GM21528 (cell line): ENCODE data around the gene MEGF11.

Source experiments
- ATAC-seq: cut with Tn5 transposase; IDR thresholded peaks from one replicate; pipeline ENCODE4 v1.9.1; 2021; ENCODE audit warnings: mild to moderate bottlenecking, moderate library complexity; ENCODE audit not compliant: unreplicated experiment, low FRiP score

The MEGF11 gene

GRCh38 chr15:66184492-66184891 lies 69.1 kb downstream of the MEGF11 start:
- ATAC-seq: no peak

GRCh38 chr15:66180531-66181097 lies 72.9 kb downstream of the MEGF11 start:
- no peak for ATAC-seq

- no peak for ATAC-seq
Observed at GRCh38 chr15:66178531-66178910, 75.0 kb downstream of the MEGF11 start.

GRCh38 chr15:66172324-66172980 lies 81.1 kb downstream of the MEGF11 start:
- no peak for ATAC-seq

- no peak for ATAC-seq
Observed at GRCh38 chr15:66171841-66172240, 81.7 kb downstream of the MEGF11 start.

- no peak for ATAC-seq
Observed at GRCh38 chr15:66170716-66171115, 82.8 kb downstream of the MEGF11 start.

GRCh38 chr15:66170042-66170441 lies 83.5 kb downstream of the MEGF11 start:
- ATAC-seq: no peak

GRCh38 chr15:66169625-66170024 lies 83.9 kb downstream of the MEGF11 start:
- no peak for ATAC-seq

- no peak for ATAC-seq
Observed at GRCh38 chr15:66169023-66169422, 84.5 kb downstream of the MEGF11 start.

GRCh38 chr15:66167854-66168253 lies 85.7 kb downstream of the MEGF11 start:
- no peak for ATAC-seq

GRCh38 chr15:66165856-66166255 lies 87.7 kb downstream of the MEGF11 start:
- no peak for ATAC-seq

GRCh38 chr15:66164788-66165187 lies 88.8 kb downstream of the MEGF11 start:
- no peak for ATAC-seq

GRCh38 chr15:66163553-66163952 lies 90.0 kb downstream of the MEGF11 start:
- ATAC-seq: no peak

- no peak for ATAC-seq
Observed at GRCh38 chr15:66162286-66162685, 91.3 kb downstream of the MEGF11 start.

GRCh38 chr15:66161575-66162118 lies 91.9 kb downstream of the MEGF11 start:
- no peak for ATAC-seq

- ATAC-seq: no peak
Observed at GRCh38 chr15:66161108-66161507, 92.4 kb downstream of the MEGF11 start.

GRCh38 chr15:66157507-66157906 lies 96.0 kb downstream of the MEGF11 start:
- no peak for ATAC-seq

GRCh38 chr15:66156310-66156975 lies 97.1 kb downstream of the MEGF11 start:
- no peak for ATAC-seq

- ATAC-seq: no peak
Observed at GRCh38 chr15:66155065-66155464, 98.5 kb downstream of the MEGF11 start.

GRCh38 chr15:66154581-66154980 lies 99.0 kb downstream of the MEGF11 start:
- no peak for ATAC-seq

- peak; percentile 67 for ATAC-seq
Observed at GRCh38 chr15:66153549-66154415, 99.8 kb downstream of the MEGF11 start.
